A549 (cell line): ENCODE data around the gene ANKRD23. TPM values are rescaled to one million over a fixed set of nuclear protein-coding genes. Genes with fewer than 3 reads are reported as not detected.

ENCODE experiments used
- ATAC-seq, 2 experiments: fragments of 200-7000 bp in 1 of 2; fragments of >200 bp in 1 of 2; cut with Nextera tagmentation in 1 of 2; cut with Tn5 transposase in 1 of 2; 3 replicates each; pipeline versions ENCODE4 v1.8.0 to v1.9.1; 2018 to 2020; ENCODE audit warnings: mild to moderate bottlenecking in 1 of 2, moderate library complexity in 1 of 2
- CTCF ChIA-PET: fragments of 300-600 bp; sonication (Branson Sonifier 250); formaldehyde crosslinking; extraction: SDS; loops from one replicate; lab custom pipeline; 2021; ENCODE audit warnings: antibody characterized with exemption, inconsistent platforms; lab: Yijun Ruan, JAX
- POLR2A ChIA-PET: fragments of 350-600 bp; formaldehyde crosslinking; extraction: SDS; loops from one replicate; lab custom pipeline; 2021; ENCODE audit warnings: antibody characterized with exemption, inconsistent platforms; lab: Yijun Ruan, JAX
- DNase-seq, 2 experiments: peaks; one replicate each; pipeline versions ENCODE4 v3.0.0 to v3.0.0-alpha.2; 2011 to 2016; ENCODE audit warnings: low read depth in 1 of 2, low spot score in 1 of 2
- FAIRE-seq: peaks from 2 replicates; lab custom pipeline; 2011; peaks lifted over from hg19 to GRCh38; lab: Jason Lieb, UNC
- H3K27ac ChIP-seq, 2 experiments: fragments of >200 bp; sonication (Bioruptor Twin); formaldehyde crosslinking; 3 replicates each; pipeline ENCODE4 v1.5.1; 2016 to 2017
- H3K4me1 ChIP-seq: fragments of >200 bp; sonication (Bioruptor Twin); formaldehyde crosslinking; 3 replicates; pipeline ENCODE4 v1.6.1; 2016
- H3K4me2 ChIP-seq: fragments of >200 bp; sonication (Bioruptor Twin); formaldehyde crosslinking; 3 replicates; pipeline ENCODE4 v1.6.1; 2016
- H3K4me3 ChIP-seq: fragments of >200 bp; sonication (Bioruptor Twin); formaldehyde crosslinking; 3 replicates; pipeline ENCODE4 v1.5.1; 2016
- H3K9me3 ChIP-seq: fragments of >200 bp; sonication (Bioruptor Twin); formaldehyde crosslinking; 3 replicates; pipeline ENCODE4 v1.6.1; 2016
- CHD4 ChIP-seq: fragments of 200-600 bp; sonication (generic); IDR thresholded peaks from 2 replicates; pipeline ENCODE4 v1.6.1; 2016; ENCODE audit warnings: antibody characterized with exemption, mild to moderate bottlenecking, borderline replicate concordance
- E2F6 ChIP-seq: IDR thresholded peaks from 2 replicates; pipeline ENCODE4 v1.6.1; 2012; ENCODE audit warnings: low read depth, borderline replicate concordance
- EHF ChIP-seq: fragments of 250-450 bp; sonication (Bioruptor Pico); IDR thresholded peaks from 2 replicates; pipeline ENCODE4 v1.5.0; 2020; ENCODE audit warnings: mild to moderate bottlenecking
- EP300 ChIP-seq, 2 experiments: fragments of >200 bp; sonication (Bioruptor Twin); formaldehyde crosslinking; IDR thresholded peaks; 2 replicates in 1 of 2; 3 replicates in 1 of 2; pipeline ENCODE4 v1.6.1; 2016 to 2017
- ESRRA ChIP-seq: fragments of 150-350 bp; IDR thresholded peaks from 2 replicates; pipeline ENCODE4 v1.6.1; 2014; ENCODE audit warnings: mild to moderate bottlenecking, low read length, borderline replicate concordance
- FOSL2 ChIP-seq, 2 experiments: fragments of 450-650 bp in 1 of 2; fragments of >200 bp in 1 of 2; sonication (Bioruptor Twin) in 1 of 2; formaldehyde crosslinking; IDR thresholded peaks; 2 replicates each; pipeline versions ENCODE4 v1.5.0 to v1.6.1; 2016 to 2020; ENCODE audit warnings: mild to moderate bottlenecking in 1 of 2, moderate library complexity in 1 of 2
- FOXS1 ChIP-seq: fragments of 250-450 bp; sonication (Bioruptor Pico); IDR thresholded peaks from 2 replicates; pipeline ENCODE4 v1.5.0; 2020; ENCODE audit warnings: mild to moderate bottlenecking, moderate library complexity
- HDAC2 ChIP-seq: fragments of 200-600 bp; sonication (generic); IDR thresholded peaks from 2 replicates; pipeline ENCODE4 v1.6.1; 2016
- HEYL ChIP-seq: fragments of 250-450 bp; sonication (Bioruptor Pico); IDR thresholded peaks from 2 replicates; pipeline ENCODE4 v1.8.0; 2021; ENCODE audit warnings: mild to moderate bottlenecking, moderate library complexity
- HOXA7 ChIP-seq: fragments of 250-450 bp; sonication (Bioruptor Pico); IDR thresholded peaks from 2 replicates; pipeline ENCODE4 v1.5.0; 2020; ENCODE audit warnings: mild to moderate bottlenecking, moderate library complexity
- HOXB5 ChIP-seq: fragments of 250-450 bp; sonication (Bioruptor Pico); IDR thresholded peaks from 2 replicates; pipeline ENCODE4 v1.5.0; 2020; ENCODE audit warnings: mild to moderate bottlenecking, moderate library complexity
- JUN ChIP-seq, 2 experiments: fragments of >200 bp; sonication (Bioruptor Twin); formaldehyde crosslinking; IDR thresholded peaks; 2 replicates in 1 of 2; 3 replicates in 1 of 2; pipeline ENCODE4 v1.6.1; 2016 to 2017
- JUNB ChIP-seq: fragments of >200 bp; sonication (Bioruptor Twin); formaldehyde crosslinking; IDR thresholded peaks from 2 replicates; pipeline ENCODE4 v1.6.1; 2016
- KDM5A ChIP-seq: fragments of 200-600 bp; sonication (generic); IDR thresholded peaks from 2 replicates; pipeline ENCODE4 v1.6.1; 2016; ENCODE audit warnings: antibody characterized with exemption, mild to moderate bottlenecking
- MAFK ChIP-seq: fragments of 450-650 bp; IDR thresholded peaks from 2 replicates; pipeline ENCODE4 v1.6.1; 2014; ENCODE audit not compliant: partially characterized antibody
- MAX ChIP-seq: IDR thresholded peaks from 2 replicates; pipeline ENCODE4 v1.6.1; 2012
- MAZ ChIP-seq: fragments of 150-350 bp; IDR thresholded peaks from 2 replicates; pipeline ENCODE4 v1.6.1; 2014; ENCODE audit warnings: antibody characterized with exemption, low read depth, low read length, borderline replicate concordance
- NR3C1 ChIP-seq: fragments of >200 bp; sonication (Bioruptor Twin); formaldehyde crosslinking; IDR thresholded peaks from 3 replicates; pipeline ENCODE4 v1.6.1; 2017
- POLR2A ChIP-seq: IDR thresholded peaks from 2 replicates; pipeline ENCODE4 v1.6.1; 2012; ENCODE audit warnings: mild to moderate bottlenecking, low read length
- RAD21 ChIP-seq, 2 experiments: fragments of >200 bp in 1 of 2; sonication (Bioruptor Twin) in 1 of 2; formaldehyde crosslinking in 1 of 2; IDR thresholded peaks in 1 of 2; conservative IDR thresholded peaks in 1 of 2; 2 replicates in 1 of 2; 3 replicates in 1 of 2; pipeline ENCODE4 v1.6.1; 2012 to 2018; ENCODE audit warnings: inconsistent platforms in 1 of 2
- RNF2 ChIP-seq: fragments of 200-600 bp; sonication (generic); IDR thresholded peaks from 2 replicates; pipeline ENCODE4 v1.6.1; 2016; ENCODE audit warnings: low read depth, mild to moderate bottlenecking, antibody characterized with exemption, moderate library complexity, borderline replicate concordance
- SMC3 ChIP-seq: fragments of >200 bp; sonication (Bioruptor Twin); formaldehyde crosslinking; IDR thresholded peaks from 3 replicates; pipeline ENCODE4 v1.6.1; 2018; ENCODE audit warnings: inconsistent platforms
- TFCP2L1 ChIP-seq: fragments of 250-450 bp; sonication (Bioruptor Pico); IDR thresholded peaks from 2 replicates; pipeline ENCODE4 v1.5.0; 2021; ENCODE audit warnings: mild to moderate bottlenecking
- ZC3H11A ChIP-seq: fragments of 450-650 bp; IDR thresholded peaks from 2 replicates; pipeline ENCODE4 v1.6.1; 2014; ENCODE audit warnings: antibody characterized with exemption, mild to moderate bottlenecking
- ZSCAN20 ChIP-seq: fragments of 250-450 bp; sonication (Bioruptor Pico); IDR thresholded peaks from 2 replicates; pipeline ENCODE4 v1.8.0; 2022; ENCODE audit warnings: mild to moderate bottlenecking, moderate library complexity
- WGBS: methylation state at CpG from one replicate; pipeline ENCODE4 v1.1.6; 2017; ENCODE audit errors: missing lambda C conversion rate; 5-methylcytosine and 5-hydroxymethylcytosine counted together
- polyA plus RNA-seq, 4 experiments: library from polyadenylated mRNA; depleted of rRNA in 3 of 4; stranded (reverse); fragments of >200 nt; fragmentation: RNase III in 1 of 4; extraction: RNeasy Plus Mini Kit Qiagen cat#74134 plus additional on column Dnase treatment in 1 of 4; gene quantifications; 2 replicates in 3 of 4; 3 replicates in 1 of 4; pipeline ENCODE4 v1.2.3, GENCODE V29; 2011 to 2017
- TF ChIP-seq, protein P1 (sequence below): fragments of 450-650 bp; IDR thresholded peaks from 2 replicates; pipeline ENCODE4 v1.6.1; 2014; ENCODE audit warnings: antibody characterized with exemption

Gene ANKRD23
- polyA plus RNA-seq, 2 of the 4 experiments (the other 2 are of a cell fraction), result 1.9 to 2.4 TPM

DNA sequence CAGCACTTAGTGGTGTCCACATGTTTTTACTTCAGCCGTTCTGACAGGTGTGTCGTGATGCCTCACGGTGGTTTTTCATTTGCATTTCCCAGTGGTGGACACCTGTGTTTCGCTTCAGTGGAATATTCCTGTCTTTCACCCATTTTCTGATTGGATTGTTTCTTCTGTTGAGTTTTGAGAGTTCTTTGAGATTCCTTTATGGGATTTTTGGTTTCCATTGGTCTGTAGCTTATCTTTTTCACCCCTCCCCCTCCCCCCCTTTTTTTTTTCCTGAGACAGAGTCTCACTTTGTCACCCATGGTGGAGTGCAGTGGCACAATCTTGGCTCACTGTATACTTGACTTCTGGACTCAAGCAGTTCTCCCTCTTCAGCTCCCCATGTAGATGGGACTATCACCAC is 8.0 kb downstream of the ANKRD23 start:
- Histone ChIP-seq H3K27ac (no peak overlapping the region), H3K4me3 (no peak overlapping the region), H3K4me1 (peaks cover 22% of the 10 kb centered on the region), H3K9me3 (no peaks in the 10 kb centered on the region), H3K4me2 (no peak overlapping the region)
- ChIA-PET CTCF (interaction anchor here (1.6 kb wide), 1 partner anchor 116 kb away, joined by 5 read pairs; no protein-coding TSS in a partner anchor), POLR2A (interaction anchor here (0.6 kb wide), 1 partner anchor 20 kb away, joined by 3 read pairs; the partner anchor contains the start of gene CNNM3)
- WGBS, result over 99% methylated on average over 4 of the region's 4 CpGs
- ATAC-seq (no peak), FAIRE-seq (no peak), DNase-seq (no peak)
- no peak for TF ChIP-seq CHD4
- TF ChIP-seq JUNB, result no peak
- TF ChIP-seq JUN (IDR thresholded peaks at IDR 0.05), result no peak
- no peak for TF ChIP-seq FOSL2 (IDR thresholded peaks at IDR 0.05)
- no peak for TF ChIP-seq FOSL2 (CRISPR knock-in tag; IDR thresholded peaks at IDR 0.05)
- TF ChIP-seq ESRRA, result no peak
- no peak for TF ChIP-seq MAX
- no peak for TF ChIP-seq EP300 (IDR thresholded peaks at IDR 0.05)
- TF ChIP-seq NR3C1, result no peak
- no peak for TF ChIP-seq RAD21 (conservative IDR thresholded peaks at IDR 0.05 in 1 of 2, IDR thresholded peaks at IDR 0.05 in 1 of 2)
- no peak for TF ChIP-seq MAZ

DNA sequence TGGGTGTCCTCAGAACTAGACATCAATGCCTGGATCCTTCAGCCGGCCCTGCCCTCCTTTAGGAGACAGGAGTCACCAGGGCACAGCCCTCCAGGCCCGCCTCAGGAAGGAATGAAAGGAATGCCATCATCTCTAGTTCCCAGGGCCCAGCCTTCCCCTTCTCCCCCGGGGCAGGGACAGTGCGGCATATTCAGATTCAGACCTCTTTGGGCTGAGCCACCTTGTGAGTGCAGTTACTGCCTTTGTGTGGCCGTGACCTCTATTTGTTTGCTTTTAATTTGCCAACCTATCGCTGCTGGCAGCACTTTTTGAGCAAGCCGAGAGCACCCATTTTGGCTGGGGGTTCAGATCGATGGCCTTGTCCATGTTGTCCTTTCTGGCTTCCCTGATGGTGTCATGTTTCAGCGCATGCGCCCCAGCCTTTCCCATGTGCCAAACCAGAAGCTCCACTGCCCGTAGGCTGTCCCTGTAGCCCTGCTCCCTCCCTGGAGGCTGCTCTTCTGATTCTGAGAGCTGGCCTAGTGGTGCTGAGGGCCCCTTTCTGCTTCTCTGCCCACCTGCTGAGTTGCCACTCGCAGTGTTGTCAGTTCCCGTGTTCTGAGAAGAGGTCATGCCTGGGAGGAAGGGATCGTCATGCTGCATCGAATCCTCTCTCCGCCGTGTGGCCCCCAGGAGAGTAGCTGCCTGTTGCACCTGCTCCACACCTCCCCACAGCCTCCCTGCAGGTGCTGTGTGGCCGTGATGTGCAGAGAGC is 10.9 kb downstream of the ANKRD23 start:
- H3K4me2 ChIP-seq, result peak overlapping the region; percentile 53
- FAIRE-seq (no peak), DNase-seq (peak; percentile 54 to 67), ATAC-seq (peak; percentile 84 to 90)
- no peak overlapping the region for H3K4me3 ChIP-seq
- CTCF ChIA-PET, result interaction anchor here (0.6 to 2.6 kb wide), 7 partner anchors 12 to 279 kb away, joined by 3 to 9 read pairs (median 5); partner anchors contain the start of genes ANKRD39 and CNNM3
- POLR2A ChIA-PET, result no interaction called here
- no peaks in the 10 kb centered on the region for H3K9me3 ChIP-seq
- H3K27ac ChIP-seq, result peak overlapping the region; percentile 59 to 78
- 52% methylated on average over 16 of the region's 18 CpGs for WGBS
- no peak for TF ChIP-seq HDAC2
- no peak for TF ChIP-seq MAFK
- TF ChIP-seq NR3C1, result no peak
- TF ChIP-seq, protein P1, sequence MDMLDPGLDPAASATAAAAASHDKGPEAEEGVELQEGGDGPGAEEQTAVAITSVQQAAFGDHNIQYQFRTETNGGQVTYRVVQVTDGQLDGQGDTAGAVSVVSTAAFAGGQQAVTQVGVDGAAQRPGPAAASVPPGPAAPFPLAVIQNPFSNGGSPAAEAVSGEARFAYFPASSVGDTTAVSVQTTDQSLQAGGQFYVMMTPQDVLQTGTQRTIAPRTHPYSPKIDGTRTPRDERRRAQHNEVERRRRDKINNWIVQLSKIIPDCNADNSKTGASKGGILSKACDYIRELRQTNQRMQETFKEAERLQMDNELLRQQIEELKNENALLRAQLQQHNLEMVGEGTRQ, result no peak
- no peak for TF ChIP-seq CHD4
- TF ChIP-seq SMC3, result no peak
- TF ChIP-seq HOXA7 (CRISPR knock-in tag), result no peak
- TF ChIP-seq RNF2, result no peak
- no peak for TF ChIP-seq ZSCAN20 (CRISPR knock-in tag)
- TF ChIP-seq TFCP2L1 (CRISPR knock-in tag), result no peak
- 0 out of 2 replicates have a peak, but pooled peaks have one; percentile 29 for TF ChIP-seq HOXB5 (CRISPR knock-in tag)
- TF ChIP-seq ESRRA, result no peak
- no peak for TF ChIP-seq POLR2A
- no peak for TF ChIP-seq ZC3H11A
- no peak for TF ChIP-seq FOSL2 (IDR thresholded peaks at IDR 0.05)
- TF ChIP-seq FOSL2 (CRISPR knock-in tag; IDR thresholded peaks at IDR 0.05), result no peak
- TF ChIP-seq MAX, result 0 out of 2 replicates have a peak, but pooled peaks have one; percentile 16
- H3K4me1 ChIP-seq, result peaks cover 22% of the 10 kb centered on the region

GRCh38 chr2:96832408-96832753 is 11.4 kb downstream of the ANKRD23 start:
- DNase-seq (no peak), ATAC-seq (0 out of 6 replicates have a peak, but pooled peaks of 1 of the 2 experiments have one; percentile 15), FAIRE-seq (no peak)
- POLR2A ChIA-PET, result interaction anchor here (0.6 kb wide), 1 partner anchor 97 kb away, joined by 4 read pairs; no protein-coding TSS in a partner anchor
- no peak for TF ChIP-seq KDM5A
- TF ChIP-seq EHF (CRISPR knock-in tag), result no peak
- no peak for TF ChIP-seq FOXS1
- no peak for TF ChIP-seq ZSCAN20 (CRISPR knock-in tag)
- TF ChIP-seq HEYL (CRISPR knock-in tag), result no peak
- TF ChIP-seq HOXB5 (CRISPR knock-in tag), result no peak
- TF ChIP-seq E2F6, result no peak
- no peak for TF ChIP-seq FOSL2 (IDR thresholded peaks at IDR 0.05)
- no peak for TF ChIP-seq FOSL2 (CRISPR knock-in tag; IDR thresholded peaks at IDR 0.05)
- CTCF ChIA-PET, result interaction anchor here (1.2 to 2.6 kb wide), 5 partner anchors 12 to 36 kb away, joined by 3 to 9 read pairs (median 5); partner anchors contain the start of genes ANKRD39 and CNNM3
- H3K4me3 ChIP-seq, result no peak overlapping the region
- 77% methylated on average over 11 of the region's 11 CpGs for WGBS
- peak overlapping the region; percentile 59 to 78; a peak in 5 of 6 replicates for H3K27ac ChIP-seq
- peaks cover 22% of the 10 kb centered on the region for H3K4me1 ChIP-seq
- peak overlapping the region; percentile 53 for H3K4me2 ChIP-seq
- H3K9me3 ChIP-seq, result no peaks in the 10 kb centered on the region
